GM18507 (cell line): ENCODE data around the gene BUD23.
"Not testable (repeated sequence)": the region's sequence is repeated elsewhere in the genome, so short reads cannot be mapped to it uniquely, and the experiment has no call there.

Experiments
- DNase-seq: peaks from one replicate; pipeline ENCODE4 v3.0.0; 2011; ENCODE audit warnings: low read depth; ENCODE audit not compliant: insufficient read length; ENCODE audit errors: extremely low spot score
- FAIRE-seq: peaks from 2 replicates; lab custom pipeline; 2011; peaks lifted over from hg19 to GRCh38; lab: Jason Lieb, UNC

The BUD23 gene

GRCh38 chr7:73667344-73668102, 15.9 kb upstream of the BUD23 start, which contains the start of gene VPS37D:
VPS37D (plus strand) TSS chr7:73667831; CDS start chr7:73667959, 128 bp downstream.
- DNase-seq (peak; percentile 94), FAIRE-seq (peak; percentile 88)

- no peak for DNase-seq
- FAIRE-seq: no peak
These were observed 15.1 kb upstream of the BUD23 start for GRCh38 chr7:73668103-73668885.

GRCh38 chr7:73668886-73669230, 14.5 kb upstream of the BUD23 start:
- FAIRE-seq (no peak), DNase-seq (no peak)

- FAIRE-seq (no peak), DNase-seq (no peak)
These were observed 14.1 kb upstream of the BUD23 start for GRCh38 chr7:73669288-73669701.

GRCh38 chr7:73669858-73670385, 13.5 kb upstream of the BUD23 start:
- DNase-seq (no peak), FAIRE-seq (no peak)

- no peak for DNase-seq
- no peak for FAIRE-seq
These were observed 12.1 kb upstream of the BUD23 start for GRCh38 chr7:73671322-73671661.

GRCh38 chr7:73671857-73672445, 11.4 kb upstream of the BUD23 start:
- no peak for FAIRE-seq
- no peak for DNase-seq

- FAIRE-seq: no peak
- DNase-seq: no peak
These were observed 8.8 kb upstream of the BUD23 start for GRCh38 chr7:73674468-73675124.

GRCh38 chr7:73676062-73676461, 7.3 kb upstream of the BUD23 start:
- DNase-seq, FAIRE-seq: not testable (repeated sequence)

- no peak for FAIRE-seq
- DNase-seq: no peak
These were observed 4.5 kb upstream of the BUD23 start for GRCh38 chr7:73678862-73679261.

- no peak for FAIRE-seq
These were observed 3.7 kb upstream of the BUD23 start for GRCh38 chr7:73679709-73680108.

GRCh38 chr7:73680501-73680900, 2.9 kb upstream of the BUD23 start:
- no peak for DNase-seq
- FAIRE-seq: no peak

More at GRCh38 chr7:73679709-73680108, 3.7 kb upstream of the BUD23 start:
- DNase-seq: no peak

GRCh38 chr7:73681031-73681430, 2.4 kb upstream of the BUD23 start:
- DNase-seq (no peak), FAIRE-seq (no peak)

GRCh38 chr7:73682745-73683055, 697 bp upstream of the BUD23 start:
- no peak for FAIRE-seq
- DNase-seq: no peak

- DNase-seq: no peak
These were observed 644 bp downstream of the BUD23 start for GRCh38 chr7:73683788-73684693.

GRCh38 chr7:73685311-73685710, 1.9 kb downstream of the BUD23 start:
- DNase-seq (no peak), FAIRE-seq (no peak)

More at GRCh38 chr7:73683788-73684693, 644 bp downstream of the BUD23 start:
- FAIRE-seq: no peak

GRCh38 chr7:73688288-73688687, 4.9 kb downstream of the BUD23 start:
- DNase-seq: no peak
- FAIRE-seq: no peak

- FAIRE-seq (no peak), DNase-seq (no peak)
These were observed 7.2 kb downstream of the BUD23 start for GRCh38 chr7:73690646-73691045.

GRCh38 chr7:73696372-73696771, 13.0 kb downstream of the BUD23 start:
- DNase-seq: no peak
- no peak for FAIRE-seq
